ENCODE measurements around the gene NDUFA11. TPM values are rescaled to one million over a fixed set of nuclear protein-coding genes. Genes with fewer than 3 reads are reported as not detected.

NDUFA11 gene
- total RNA-seq, 1 donor = 283 TPM

DNA sequence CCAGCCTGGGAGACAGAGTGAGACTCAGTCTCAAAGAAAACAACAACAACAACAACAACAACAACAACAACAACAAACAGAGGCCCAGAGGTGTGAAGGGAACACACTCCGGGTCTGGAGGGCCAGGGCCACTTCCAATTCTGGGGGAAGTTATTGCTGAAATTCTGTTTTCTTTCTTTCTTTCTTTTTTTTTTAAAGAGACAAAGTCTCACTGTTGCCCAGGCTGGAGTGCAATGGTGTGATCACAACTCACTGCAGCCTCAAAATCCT lies 7.0 kb upstream of the NDUFA11 start:
- DNase-seq (ENCODE audit: low read depth in 2 of 3, low spot score in 2 of 3) = no peak

DNA sequence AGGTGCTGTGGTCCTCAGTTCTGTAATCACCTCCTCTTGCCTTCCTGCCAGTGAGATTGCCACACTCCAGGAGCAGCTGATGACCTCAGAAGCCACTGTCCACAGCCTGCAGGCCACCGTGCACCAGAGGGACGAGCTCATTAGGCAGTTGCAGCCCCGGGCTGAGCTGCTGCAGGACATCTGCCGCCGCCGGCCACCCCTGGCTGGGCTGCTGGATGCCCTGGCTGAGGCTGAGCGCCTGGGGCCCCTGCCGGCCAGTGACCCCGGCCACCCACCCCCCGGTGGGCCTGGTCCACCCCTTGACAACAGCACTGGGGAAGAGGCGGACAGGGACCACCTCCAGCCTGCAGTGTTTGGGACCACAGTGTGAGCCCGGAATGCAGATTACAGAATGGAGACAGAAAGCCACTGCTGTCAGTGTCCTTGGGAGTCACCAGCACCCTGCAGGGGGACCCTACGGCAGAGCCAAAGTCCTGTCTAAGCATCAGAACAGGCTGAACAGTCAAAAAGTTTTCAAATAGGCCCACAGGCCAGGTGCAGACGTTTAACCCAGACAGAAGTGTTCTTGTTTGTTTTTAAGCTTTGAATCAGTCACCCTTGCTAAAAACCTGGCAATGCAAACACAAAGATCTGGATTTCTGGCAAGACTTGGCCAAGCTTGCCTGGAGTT lies 5.3 kb upstream of the NDUFA11 start:
- DNase-seq (ENCODE audit: low read depth in 2 of 3, low spot score in 2 of 3) = no peak

DNA sequence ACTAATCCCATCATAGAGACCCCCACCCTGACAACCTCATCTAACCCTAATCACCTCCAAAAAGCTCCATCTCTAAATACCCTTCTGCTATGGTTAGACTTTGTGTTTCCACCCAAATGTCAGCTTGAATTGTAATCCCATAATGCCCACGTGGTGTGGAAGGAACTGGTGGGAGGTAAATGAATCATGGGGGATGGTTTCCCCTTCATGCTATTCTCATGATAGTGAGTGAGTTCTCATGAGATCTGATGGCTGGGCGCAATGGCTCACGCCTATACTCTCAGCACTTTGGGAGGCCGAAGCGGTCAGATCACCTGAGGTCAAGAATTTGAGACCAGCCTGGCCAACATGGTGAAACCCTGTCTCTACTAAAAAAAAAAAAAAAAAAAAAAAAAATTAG lies 3.7 kb upstream of the NDUFA11 start:
- DNase-seq (ENCODE audit: low read depth in 2 of 3, low spot score in 2 of 3) = no peak

- DNase-seq (ENCODE audit: low read depth in 2 of 3, low spot score in 2 of 3) = no peak
Observed at GRCh38 chr19:5905114-5905778, 1.7 kb upstream of the NDUFA11 start.

DNA sequence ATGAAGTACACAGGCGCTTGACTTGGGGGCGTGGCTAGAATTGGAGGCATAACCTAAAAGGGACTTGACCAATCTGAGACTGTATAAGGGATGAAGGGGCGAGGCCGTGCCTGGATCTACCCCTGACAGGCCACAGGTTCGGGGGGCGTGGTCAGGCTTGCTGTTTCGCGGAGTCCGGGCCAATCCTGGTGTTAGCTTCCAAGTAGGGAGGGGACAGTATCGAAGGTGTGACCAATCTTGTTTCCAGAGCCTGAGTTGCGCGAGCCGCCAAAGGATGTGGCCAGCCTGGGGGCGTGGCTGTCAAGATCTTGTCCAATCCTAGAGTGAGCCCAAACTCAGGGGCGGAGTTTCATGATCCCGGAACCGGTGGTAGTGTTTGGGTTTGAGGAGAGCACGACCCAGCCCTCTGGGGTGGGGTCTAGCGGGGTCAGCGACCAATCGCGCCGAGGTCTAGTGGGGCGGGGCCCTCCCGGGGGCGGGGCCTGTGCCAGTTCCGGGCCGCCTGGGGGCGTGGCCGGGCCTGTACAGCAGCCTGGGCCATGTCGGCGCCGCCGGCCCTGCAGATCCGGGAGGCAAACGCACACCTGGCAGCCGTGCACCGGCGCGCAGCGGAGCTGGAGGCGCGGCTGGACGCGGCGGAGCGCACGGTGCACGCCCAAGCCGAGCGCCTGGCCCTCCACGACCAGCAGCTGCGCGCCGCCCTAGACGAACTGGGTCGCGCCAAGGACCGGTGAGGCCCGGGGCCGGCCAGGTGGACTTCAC lies 943 bp upstream of the NDUFA11 start, which contains the start of gene VMAC:
TSS of gene VMAC (plus strand) at position 521 of the 762 bp plus-strand sequence. CDS start at position 540, 19 bp downstream.
- DNase-seq (ENCODE audit: low read depth in 2 of 3, low spot score in 2 of 3) = peak in 2 of 3 donors; percentile 100

DNA sequence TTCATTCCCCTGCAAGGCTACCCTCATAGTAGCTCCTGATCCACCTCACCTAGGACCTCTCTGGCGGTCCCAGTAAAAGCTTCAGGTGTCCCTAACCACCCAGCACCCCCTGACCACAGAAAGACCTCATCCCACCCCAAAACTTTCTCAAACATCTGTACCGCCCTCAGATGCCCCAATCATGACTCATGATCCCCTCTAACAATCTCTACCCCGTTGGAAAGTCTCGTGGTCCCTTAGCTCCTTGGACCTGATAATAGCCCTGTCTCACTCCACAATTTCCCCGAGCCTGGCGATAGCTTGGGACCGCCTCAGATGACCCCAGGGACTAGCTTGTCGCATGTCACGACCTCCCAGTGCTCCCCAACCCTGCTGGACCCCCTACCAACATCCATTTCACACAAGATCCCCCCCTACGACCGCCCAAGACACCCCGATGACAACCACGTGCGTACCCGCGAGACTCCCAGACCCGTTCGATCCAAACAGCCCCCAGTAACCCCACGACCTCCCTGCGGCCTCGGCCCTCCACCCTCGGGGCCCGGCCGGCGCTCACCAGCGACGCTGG lies 450 bp downstream of the NDUFA11 start:
- DNase-seq (ENCODE audit: low read depth in 2 of 3, low spot score in 2 of 3) = peak in 2 of 3 donors; percentile 49 to 50

- DNase-seq (ENCODE audit: low read depth in 2 of 3, low spot score in 2 of 3) = no peak
Observed at GRCh38 chr19:5900976-5901375, 2.6 kb downstream of the NDUFA11 start.

- DNase-seq (ENCODE audit: low read depth in 2 of 3, low spot score in 2 of 3) = no peak
Observed at GRCh38 chr19:5899728-5900526, 3.7 kb downstream of the NDUFA11 start.

GRCh38 chr19:5897189-5897969 lies 6.2 kb downstream of the NDUFA11 start:
- no peak for DNase-seq (ENCODE audit: low read depth in 2 of 3, low spot score in 2 of 3)

GRCh38 chr19:5896365-5897076 lies 7.1 kb downstream of the NDUFA11 start:
- no peak for DNase-seq (ENCODE audit: low read depth in 2 of 3, low spot score in 2 of 3)

DNA sequence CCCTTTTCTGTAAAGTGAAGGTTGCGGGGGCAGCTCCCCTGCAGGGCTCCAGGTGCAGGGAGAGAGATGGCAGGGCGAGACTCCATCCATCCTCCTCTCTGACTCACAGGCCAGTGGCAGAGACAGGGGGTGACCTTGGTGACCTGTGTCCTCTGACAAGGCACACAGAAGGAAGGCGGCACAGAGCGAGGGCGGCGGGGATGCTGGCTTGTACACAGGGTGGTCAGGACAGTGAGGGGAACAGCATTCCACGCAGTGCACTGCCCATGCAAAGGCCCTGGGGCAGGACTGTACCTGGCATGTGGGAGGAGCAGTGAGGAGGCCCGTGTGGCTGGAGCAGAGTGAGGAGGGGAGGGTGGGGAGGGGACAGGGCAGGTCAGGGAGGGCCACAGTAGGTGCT lies 7.7 kb downstream of the NDUFA11 start:
- DNase-seq (ENCODE audit: low read depth in 2 of 3, low spot score in 2 of 3) = no peak

DNA sequence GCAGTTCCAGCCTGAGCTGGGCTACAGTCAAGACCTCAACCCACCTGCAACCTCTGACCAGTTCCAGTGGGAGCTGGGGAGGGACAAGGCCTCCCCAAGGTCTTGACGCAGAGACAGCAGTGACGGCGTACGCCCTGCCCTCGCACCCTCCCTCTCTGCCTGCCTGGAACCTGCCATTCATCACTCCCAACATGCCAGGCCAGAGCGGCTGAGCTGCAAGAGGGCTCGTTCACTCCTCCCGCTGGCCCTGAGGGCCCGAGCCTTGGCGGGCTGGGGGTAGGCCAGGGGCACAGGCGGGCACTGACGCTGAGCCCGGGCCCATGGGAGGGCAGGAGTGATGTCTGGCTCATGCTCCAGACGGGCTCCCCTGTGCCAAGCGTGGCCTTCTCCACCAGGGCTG lies 8.2 kb downstream of the NDUFA11 start:
- DNase-seq (ENCODE audit: low read depth in 2 of 3, low spot score in 2 of 3) = no peak

DNA sequence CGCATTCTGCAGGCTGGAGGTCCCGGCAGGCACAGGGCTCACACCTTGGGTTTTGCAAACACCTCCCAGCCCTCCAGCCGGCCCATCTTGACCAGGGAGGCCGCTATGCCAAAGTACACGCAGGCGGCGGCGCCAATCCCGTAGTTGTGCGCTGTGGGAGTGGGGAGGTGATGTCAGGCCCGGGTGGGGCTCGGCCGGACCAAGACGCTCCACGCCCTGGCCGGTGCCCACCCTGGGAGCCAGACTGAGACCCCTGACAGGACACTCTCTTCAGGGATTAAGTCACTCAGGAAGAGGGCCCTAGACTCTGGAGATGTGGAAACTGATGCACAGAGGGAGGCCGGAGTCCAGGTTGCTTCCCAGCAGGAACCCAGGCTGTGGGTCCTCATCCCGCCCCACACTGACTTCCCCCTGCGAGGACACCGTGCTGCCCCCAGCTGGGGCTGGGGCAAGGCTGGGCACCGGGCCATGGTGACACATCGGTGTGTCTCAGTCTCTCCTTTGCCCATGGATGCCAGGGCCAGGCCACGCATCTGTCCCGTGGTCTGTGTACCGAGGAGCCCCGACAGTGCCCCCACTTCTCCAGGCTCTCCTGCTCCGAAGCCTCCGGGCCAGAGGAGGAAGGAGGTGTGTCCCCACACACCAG lies 8.8 kb downstream of the NDUFA11 start:
- no peak for DNase-seq (ENCODE audit: low read depth in 2 of 3, low spot score in 2 of 3)

DNA sequence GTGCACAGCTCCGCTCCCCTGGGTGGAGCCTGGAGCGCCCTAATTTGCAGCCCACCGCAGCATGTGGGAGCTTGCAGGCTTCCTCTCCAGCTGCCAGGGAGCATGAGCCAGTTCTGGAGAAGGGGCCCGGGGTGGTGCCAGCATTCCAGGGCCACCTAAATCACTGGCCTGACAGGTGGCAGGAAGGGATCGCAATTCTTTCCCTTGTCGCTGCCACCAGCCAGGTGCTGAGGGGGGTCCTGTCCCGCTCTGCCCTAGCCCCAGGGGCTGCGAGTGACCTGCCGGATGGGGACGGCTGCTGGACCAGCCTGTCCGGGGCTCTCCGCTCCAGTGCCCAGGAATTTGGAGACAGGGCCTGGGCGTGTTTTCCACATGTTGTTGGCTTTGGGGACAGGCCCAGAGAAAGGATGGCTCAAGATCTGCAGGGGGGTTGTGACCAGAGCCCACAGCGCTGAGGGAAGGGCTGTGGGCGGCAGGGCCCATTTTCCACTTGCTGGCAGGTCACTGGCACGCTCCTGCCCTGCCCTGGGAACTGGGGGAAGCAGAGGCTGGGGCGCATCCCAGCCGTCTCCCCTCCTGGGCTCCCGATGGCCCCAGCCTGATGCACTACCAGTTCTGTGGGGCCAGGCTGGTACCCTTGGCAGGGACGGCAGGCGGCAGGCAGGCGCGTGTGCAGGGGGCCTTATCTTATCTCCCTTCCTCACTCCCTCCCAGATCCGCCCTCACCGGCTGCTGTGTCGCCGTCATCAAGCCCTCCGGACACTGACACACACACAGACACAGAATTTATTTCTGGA lies 9.5 kb downstream of the NDUFA11 start:
- peak in 2 of 3 donors; percentile 68 to 76 for DNase-seq (ENCODE audit: low read depth in 2 of 3, low spot score in 2 of 3)

- DNase-seq (ENCODE audit: low read depth in 2 of 3, low spot score in 2 of 3) = no peak
Observed at GRCh38 chr19:5893296-5893903, 10.2 kb downstream of the NDUFA11 start.

GRCh38 chr19:5892772-5893275 lies 10.8 kb downstream of the NDUFA11 start:
- DNase-seq (ENCODE audit: low read depth in 2 of 3, low spot score in 2 of 3) = no peak

Measured in hematopoietic multipotent progenitor cell (in vitro differentiated cells).